SW480 (cell line): ENCODE measurements around the gene AK8.

Source experiments
- DNase-seq: peaks from one replicate; pipeline ENCODE4 v3.0.0-alpha.2; 2016; ENCODE audit warnings: low spot score

The AK8 gene

GRCh38 chr9:132887181-132888120 lies 9.4 kb upstream of the AK8 start:
- DNase-seq: no peak

DNA sequence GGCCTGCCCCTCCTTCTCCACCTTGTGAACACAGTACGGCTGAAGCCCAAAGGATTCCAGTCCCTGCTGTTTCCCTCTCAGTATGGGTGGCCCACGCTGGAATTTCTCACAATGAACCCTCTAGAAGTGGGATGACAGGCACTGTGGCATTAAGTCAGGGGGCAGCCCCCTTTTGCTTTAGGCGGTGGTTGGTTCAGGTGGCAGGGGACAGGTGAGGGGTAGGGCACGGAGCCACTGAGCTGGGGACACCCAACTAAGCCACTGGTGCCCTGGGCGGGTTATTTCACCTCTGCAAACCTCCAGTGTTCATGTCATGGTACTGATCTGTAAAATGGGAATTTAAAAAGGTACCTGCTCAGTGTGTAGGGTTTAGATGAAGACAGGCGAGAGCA lies 8.2 kb upstream of the AK8 start:
- no peak for DNase-seq

DNA sequence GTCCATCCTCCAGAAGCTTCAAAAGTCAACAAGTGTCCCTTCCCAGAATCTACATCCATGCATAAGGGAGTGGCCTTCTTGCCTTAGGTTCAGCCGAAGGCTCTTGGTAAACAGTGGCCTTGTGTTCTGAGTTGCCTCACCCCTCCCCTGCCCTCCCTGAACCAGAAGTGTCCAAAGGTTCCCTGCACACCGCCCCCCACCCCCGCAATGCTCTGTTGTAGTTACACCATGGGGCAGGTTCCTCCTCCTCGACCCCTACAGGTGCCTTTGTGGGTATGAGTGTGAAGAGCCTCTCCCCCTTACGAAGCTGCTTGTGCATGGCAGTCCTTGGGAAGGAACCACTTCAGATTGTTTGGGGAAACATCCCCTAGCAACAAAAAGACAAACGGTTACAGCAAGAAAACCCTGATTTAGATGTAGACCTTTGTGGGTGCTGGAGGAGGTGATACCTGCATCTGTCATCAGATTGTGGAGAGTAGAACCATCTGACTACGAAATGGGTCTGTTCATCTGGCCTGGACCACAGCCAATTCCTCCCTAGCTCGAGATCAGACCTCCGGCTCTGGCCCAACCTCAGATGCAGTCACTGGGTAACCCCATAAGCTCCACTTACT lies 7.7 kb upstream of the AK8 start:
- DNase-seq: no peak

DNA sequence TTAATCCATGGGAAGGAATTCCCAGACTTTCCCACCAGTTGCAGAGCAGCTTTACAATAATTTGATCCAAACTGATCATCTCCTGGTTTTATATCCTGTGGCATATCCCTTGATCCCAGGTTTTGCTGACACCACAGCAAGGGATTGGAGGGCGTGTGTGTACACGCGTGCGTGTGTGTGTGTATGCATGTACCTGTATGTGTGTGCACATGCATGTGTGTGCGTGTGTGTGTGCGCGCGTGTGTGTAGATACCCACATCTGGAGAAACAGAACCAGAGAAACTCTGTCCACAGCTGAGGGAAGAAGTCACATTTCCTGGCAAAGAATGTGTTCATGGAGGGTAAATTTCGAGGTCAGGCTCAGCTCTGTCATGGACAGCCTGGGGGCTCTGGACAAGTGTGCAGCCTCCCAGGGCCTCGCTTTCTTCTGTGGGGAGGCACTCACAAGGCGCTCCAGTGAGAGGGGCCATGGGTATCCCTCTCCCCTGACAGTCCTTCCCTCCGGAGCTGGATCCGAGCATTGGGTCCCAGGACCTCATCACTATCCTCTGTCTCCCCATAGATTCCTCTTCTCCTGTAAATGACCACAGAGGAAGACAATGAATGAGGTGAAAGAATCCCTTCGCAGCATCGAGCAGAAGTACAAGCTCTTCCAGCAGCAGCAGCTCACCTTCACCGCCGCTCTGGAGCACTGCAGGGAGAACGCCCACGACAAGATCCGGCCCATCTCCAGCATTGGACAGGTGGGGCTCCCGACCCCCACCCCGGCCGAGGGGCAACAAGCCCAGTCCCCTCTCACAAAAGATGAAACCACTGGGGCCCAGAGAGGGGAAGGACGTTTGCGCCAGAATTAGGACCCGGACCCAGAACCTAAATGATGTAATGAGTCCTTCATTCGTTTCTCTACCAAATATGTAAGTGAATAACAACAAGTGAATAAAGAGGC lies 5.5 kb upstream of the AK8 start:
- no peak for DNase-seq

- DNase-seq: no peak
Measured at GRCh38 chr9:132882616-132883015, 4.5 kb upstream of the AK8 start.

DNA sequence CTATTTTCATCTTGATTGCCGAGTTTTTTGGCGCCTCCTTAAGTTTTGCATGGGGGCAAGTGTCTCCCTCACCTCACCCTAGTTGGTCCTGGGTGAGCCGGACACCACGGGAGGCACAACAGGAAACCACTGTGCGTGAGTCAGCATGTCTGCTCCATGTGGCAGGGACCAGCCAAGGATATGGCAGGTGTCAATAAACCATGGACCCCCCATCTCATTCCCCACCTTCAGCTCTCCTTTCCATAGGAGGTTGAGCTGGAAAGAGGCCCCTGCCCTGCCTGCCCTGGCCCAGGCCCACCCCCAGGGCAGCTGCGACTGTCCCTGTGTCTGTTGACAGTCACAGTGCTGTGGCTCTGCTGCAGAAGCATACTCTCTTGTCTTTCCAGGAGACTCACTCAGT lies 3.7 kb upstream of the AK8 start:
- DNase-seq: no peak

DNA sequence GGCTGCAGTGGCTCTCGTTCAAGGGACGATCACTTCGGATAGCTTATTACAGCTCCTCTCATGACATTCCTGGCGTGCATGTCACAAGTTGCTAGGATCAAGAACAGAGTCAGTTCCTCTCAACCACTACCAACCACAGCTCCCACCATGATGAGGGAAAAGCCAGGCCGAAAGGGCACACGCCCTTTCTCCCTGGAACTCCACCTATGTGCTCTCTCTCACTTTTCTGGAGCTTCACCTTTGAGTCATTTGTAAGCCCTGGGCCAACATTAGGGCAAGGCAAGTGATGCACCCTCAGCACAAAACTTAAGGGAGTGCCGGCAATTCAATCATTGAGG lies 2.2 kb upstream of the AK8 start:
- DNase-seq: peak; percentile 22

GRCh38 chr9:132879457-132880323 lies 1.6 kb upstream of the AK8 start:
- DNase-seq: no peak

GRCh38 chr9:132878695-132879456 lies 792 bp upstream of the AK8 start, which contains the start of gene SPACA9:
Gene SPACA9 (plus strand): TSS chr9:132878898. CDS start chr9:132883948, 5,050 bp downstream.
- DNase-seq: peak; percentile 29

DNA sequence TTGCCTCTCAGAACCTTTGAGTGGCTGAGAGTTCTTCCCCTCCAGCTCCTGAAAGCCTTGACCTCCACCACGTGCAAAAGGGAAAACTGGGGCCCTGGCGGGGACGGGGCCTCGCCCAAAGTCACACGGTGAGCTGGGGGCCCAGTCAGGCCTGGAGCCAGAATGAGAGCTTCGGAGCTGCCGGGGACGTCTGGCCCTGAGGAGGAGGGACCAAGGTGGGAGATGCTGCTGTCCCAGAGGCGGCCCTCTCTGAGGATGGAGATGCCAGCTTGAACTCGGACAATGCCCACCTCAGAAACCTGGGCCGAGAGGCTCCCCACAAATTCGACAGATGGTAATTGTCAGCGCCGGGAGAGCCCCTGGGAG lies 643 bp downstream of the AK8 start:
- DNase-seq: no peak

GRCh38 chr9:132876849-132877248 lies 1.2 kb downstream of the AK8 start:
- no peak for DNase-seq

DNA sequence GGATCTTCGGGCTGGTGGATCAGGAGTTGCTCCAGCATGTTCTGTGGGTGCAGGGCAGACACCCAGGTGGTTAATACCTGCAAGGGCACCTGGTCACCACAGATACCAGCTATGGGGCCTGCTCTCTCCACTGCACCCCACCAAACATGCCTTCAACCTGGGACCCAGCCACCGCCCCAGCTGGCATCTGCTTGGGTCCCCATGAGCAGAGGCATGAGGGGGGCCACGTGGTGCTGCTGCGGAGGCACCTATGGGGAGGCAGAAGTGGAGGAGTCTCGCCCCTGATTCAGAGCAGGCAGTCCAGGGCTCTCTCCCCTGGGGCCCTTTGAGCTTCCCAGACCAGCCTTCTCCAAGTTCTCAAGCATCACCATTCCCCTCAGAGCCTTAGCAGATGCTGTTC lies 2.9 kb downstream of the AK8 start:
- DNase-seq: no peak

DNA sequence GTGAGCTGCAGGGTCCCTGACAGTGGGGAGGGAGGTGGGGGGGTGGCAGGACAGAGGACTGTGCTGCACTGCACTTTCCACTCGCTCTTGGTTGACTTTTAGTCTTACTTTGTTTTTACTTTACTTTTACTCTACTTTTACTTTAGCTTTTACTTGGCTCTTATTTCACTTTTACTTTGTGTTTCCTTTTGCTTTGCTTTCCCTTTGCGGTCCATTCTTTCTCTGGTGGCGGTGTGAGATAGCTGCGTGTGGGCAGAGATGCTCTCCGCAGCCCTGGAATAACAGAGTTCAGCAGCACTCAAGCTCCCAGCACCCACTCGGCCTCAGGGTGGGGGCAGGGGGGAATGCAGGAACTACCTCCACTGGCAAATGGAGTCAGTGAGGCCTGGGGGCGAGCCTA lies 4.7 kb downstream of the AK8 start:
- DNase-seq: no peak

DNA sequence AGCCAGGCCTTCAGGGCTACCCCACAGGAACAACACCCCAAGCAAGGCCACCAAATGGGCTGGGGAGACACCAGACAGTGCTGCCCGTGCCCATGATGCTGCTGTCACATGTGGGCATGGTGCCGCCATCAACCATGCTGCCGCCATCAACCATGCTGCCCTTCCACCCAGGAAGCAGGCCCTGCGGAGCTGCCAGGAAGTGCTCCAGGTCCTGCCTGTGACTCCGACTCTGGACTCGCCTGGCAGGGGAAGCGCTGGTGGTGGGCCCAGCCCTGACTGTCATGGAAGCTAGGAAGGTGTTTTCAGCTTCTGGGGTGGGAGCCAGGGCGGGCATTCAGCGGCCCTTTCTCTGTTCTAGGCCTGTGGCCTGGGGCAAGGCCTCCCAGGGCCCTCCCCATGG lies 8.8 kb downstream of the AK8 start:
- no peak for DNase-seq

- DNase-seq: no peak
Measured at GRCh38 chr9:132866898-132867297, 11.2 kb downstream of the AK8 start.

GRCh38 chr9:132864691-132865090 lies 13.4 kb downstream of the AK8 start:
- DNase-seq: no peak

- no peak for DNase-seq
Measured at GRCh38 chr9:132864277-132864676, 13.8 kb downstream of the AK8 start.

GRCh38 chr9:132863096-132863495 lies 15.0 kb downstream of the AK8 start:
- no peak for DNase-seq

DNA sequence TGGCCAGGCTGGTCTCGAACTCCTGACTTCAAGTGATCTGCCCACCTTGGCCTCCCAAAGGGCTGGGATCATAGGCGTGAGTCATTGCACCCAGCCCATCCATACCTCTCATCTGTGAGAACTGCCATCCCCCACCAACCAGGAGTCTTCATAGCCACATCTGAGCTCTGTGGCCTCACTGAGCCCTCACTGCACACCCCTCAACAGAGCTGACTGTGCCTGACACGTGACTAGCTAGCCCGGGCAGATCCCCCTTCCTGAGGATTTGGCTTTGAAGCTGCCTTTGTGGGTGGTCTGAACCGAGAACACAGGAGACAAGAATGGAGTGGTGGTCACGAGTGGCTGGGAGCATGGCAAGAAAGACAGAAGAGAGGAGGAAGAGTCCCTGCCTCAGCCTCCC lies 15.6 kb downstream of the AK8 start:
- peak; percentile 18 for DNase-seq

DNA sequence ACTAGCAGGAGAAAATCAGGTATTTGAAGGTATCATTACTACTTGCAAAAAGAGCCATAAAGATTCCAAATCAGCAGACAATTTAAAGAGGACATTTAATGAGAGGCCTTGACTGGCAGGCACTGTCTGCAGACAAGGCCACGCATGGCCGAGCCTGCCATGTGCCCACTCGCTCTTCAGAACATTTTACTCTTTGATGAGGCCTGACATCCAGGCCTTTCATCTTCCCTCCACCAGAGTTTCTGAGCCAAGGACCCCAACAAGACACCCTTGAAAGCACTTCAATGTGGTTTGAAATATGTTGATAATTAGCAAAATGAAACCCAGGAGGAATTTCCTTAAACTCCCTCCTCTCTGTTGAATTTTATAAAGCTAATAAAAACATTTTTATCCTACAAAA lies 16.4 kb downstream of the AK8 start:
- no peak for DNase-seq

- DNase-seq: no peak
Measured at GRCh38 chr9:132858751-132859150, 19.3 kb downstream of the AK8 start.
